GM08714 (cell line): ENCODE data around the gene DNAH17.

Experiments used
- H3K4me3 ChIP-seq: fragments of 200-500 bp; sonication (Bioruptor generic); 2 replicates; pipeline ENCODE4 v1.5.1; 2014; ENCODE audit warnings: mild to moderate bottlenecking, low read length, inconsistent platforms
- ZNF274 ChIP-seq: IDR thresholded peaks from 2 replicates; pipeline ENCODE4 v1.6.1; 2012; ENCODE audit warnings: mild to moderate bottlenecking, low read depth, low read length

DNAH17 gene, protein sequence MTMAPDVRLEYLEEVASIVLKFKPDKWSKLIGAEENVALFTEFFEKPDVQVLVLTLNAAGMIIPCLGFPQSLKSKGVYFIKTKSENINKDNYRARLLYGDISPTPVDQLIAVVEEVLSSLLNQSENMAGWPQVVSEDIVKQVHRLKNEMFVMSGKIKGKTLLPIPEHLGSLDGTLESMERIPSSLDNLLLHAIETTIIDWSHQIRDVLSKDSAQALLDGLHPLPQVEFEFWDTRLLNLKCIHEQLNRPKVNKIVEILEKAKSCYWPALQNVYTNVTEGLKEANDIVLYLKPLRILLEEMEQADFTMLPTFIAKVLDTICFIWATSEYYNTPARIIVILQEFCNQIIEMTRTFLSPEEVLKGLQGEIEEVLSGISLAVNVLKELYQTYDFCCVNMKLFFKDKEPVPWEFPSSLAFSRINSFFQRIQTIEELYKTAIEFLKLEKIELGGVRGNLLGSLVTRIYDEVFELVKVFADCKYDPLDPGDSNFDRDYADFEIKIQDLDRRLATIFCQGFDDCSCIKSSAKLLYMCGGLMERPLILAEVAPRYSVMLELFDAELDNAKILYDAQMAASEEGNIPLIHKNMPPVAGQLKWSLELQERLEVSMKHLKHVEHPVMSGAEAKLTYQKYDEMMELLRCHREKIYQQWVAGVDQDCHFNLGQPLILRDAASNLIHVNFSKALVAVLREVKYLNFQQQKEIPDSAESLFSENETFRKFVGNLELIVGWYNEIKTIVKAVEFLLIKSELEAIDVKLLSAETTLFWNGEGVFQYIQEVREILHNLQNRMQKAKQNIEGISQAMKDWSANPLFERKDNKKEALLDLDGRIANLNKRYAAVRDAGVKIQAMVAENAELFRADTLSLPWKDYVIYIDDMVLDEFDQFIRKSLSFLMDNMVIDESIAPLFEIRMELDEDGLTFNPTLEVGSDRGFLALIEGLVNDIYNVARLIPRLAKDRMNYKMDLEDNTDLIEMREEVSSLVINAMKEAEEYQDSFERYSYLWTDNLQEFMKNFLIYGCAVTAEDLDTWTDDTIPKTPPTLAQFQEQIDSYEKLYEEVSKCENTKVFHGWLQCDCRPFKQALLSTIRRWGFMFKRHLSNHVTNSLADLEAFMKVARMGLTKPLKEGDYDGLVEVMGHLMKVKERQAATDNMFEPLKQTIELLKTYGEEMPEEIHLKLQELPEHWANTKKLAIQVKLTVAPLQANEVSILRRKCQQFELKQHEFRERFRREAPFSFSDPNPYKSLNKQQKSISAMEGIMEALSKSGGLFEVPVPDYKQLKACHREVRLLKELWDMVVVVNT (N-terminal part only)

DNA sequence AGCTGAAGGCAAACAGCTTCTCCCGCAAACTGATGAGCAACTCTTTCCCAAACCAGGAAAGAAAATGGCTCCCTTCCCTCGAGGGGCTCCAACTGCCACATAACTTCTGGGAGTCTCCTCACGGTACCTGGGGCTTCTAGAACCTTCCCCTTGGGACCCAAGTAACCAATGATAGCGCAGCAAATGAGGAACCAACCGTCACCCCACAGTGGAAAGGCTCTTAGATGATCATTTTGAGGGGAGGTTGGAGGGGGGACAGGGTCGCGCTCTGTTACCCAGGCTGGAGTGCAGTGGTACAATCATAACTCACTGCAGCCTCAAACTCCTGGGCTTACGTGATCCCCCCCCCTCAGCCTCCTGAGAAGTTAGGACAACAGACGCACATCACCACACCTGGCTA, at the start of gene DNAH17:
Gene DNAH17, minus strand, starts transcription at position 101 of the 400 bp plus-strand sequence. CDS start 2,339 bp downstream, outside the sequence.
- no peak within 1 kb of the TSS for H3K4me3 ChIP-seq
- no peak for TF ChIP-seq ZNF274

DNA sequence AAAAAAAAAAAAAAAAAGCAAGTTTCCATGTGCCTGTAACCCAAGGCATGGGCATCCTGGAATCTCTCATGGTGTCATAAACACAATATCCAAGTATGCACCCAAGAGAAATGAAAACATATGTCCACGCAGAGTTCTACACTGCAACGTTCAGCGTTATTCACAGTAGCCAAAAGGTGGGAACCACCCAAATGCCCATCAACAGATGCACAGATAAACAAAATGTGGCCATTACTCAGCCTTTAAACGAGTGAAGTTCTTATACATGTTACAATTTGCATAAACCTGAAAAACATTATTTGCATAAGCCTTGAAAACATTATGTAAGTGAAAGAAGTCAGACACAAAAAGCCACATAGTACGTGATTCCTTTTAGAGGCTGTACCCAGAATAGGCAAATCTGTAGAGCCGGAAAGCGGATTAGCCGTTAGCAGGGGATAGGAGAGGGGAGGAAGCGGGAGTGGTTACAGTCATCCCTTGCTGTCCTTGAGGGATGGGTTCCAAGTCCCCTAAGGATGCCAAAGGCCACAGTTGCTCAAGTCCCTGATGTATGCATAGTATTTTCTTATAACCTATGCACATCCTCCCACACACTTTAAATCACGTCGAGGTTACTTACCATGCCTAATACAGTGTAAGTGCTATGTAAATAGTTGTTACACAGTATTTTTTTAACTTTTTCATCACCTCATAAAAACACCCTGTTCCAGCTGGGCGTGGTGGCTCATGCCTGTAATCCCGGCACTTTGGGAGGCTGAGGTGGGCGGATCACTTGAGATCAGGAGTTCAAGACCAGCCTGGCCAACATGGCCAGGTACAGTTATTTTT, 47.3 kb upstream of the DNAH17 start:
- TF ChIP-seq ZNF274, result no peak

DNA sequence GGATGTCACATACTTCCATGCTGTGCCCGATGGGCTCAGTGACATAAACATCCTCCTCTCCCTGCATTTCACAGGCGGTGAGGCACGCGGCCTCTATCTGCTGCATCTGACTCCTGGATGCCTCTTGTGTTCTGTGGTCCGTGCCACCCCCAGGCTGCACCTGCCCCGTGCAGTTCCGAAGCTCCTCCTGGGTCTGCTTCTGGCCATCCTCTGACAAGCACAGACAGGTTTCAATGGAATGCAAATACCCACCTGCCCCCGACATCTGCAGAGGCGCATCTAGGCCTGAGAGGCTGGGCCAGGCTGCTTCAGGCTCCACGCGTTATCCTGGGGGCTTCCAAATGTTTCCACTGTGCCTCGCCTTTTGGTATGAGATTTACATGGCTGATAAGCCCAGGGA, 46.3 kb upstream of the DNAH17 start:
- H3K4me3 ChIP-seq, result no peak overlapping the region
- TF ChIP-seq ZNF274, result no peak

More for the DNA sequence above, 47.3 kb upstream of the DNAH17 start:
- H3K4me3 ChIP-seq, result no peak overlapping the region

DNA sequence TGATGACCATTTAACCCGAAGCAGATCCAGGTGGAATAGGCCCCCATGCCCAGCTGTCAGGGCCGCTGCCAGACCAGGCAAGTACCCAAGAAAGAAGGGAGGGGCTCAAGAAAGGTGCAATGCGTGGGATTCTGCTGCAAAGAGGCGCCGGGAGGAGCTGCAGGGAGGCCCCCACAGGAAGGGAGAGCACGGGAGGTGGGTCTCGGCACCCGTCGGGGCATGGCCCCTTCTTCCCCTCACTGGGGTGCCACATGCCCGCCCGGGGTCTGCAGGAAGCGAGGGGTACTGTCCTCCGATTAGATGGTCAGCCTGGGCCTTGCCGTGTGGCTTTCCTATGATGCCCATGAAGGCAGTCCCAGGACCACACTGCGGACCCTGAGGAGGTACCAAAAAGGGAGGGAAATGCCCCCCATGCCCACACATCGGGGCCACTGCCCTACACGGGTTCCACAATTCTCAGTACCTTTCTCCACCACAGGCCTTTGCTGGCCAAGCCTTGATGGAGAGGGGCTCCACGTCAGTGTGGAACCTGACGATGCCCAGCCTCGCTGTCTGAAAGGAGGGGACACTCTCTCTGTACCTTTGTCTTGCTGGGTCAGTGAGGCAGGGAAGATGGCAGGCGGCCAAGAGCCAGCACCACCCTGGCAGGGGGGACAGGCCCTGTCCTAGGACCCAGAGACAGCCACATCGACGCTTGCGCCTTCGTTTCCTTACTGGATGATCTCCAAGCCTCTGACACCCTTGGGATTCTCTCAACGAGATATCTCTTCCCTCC, 45.5 kb upstream of the DNAH17 start:
- TF ChIP-seq ZNF274, result no peak

DNA sequence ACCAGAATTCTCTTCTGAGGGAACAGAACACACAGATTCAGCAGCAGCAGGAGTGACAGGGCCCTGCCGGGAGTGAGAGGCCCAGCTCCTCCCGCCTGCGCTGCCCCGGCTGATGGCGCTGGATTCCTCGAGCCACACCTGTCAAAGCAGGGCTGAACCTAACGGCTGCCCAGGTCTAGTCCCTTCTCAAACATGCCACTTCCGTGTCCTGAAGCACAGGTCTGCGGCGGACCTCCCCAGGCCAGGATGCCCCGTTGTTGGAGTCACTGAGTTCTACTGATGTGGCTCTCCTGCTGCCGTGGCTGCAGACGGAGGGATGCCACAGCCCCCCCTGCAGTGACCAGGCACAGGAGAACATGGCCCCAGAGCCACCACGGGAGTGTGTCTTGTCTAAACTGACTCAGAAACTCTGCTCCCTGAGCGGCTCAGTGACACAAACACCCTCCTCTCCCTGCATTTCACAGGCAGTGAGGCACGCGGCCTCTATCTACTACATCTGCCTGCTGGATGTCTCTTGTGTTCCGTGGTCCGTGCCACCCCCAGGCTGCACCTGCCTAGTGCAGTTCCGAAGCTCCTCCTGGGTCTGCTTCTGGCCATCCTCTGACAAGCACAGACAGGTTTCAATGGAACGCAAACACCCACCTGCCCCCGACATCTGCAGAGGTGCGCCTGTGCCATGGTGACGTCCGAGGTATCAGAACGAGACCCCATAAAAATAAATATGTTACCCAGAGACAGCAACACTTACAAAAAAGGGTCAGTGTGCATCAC, 44.7 kb upstream of the DNAH17 start:
- H3K4me3 ChIP-seq, result no peak overlapping the region
- no peak for TF ChIP-seq ZNF274

More for the DNA sequence above, 45.5 kb upstream of the DNAH17 start:
- no peak overlapping the region for H3K4me3 ChIP-seq

DNA sequence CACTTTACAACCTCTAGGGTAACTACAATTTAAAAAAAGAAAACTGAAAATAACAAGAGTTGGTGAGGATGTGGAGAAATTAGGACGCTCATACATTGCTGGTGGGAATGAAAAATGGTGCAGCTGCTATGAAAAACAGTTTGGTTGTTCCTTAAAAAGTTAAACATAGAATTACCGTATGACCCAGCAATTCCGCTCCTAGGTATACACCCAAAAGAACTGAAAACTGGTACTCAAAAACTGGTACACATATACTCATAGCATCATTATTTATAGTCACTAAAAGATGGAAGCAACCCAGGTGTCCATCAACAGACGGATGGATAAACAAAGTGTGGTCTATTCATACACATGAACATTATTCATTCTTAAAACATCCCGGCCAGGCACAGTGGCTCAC, 42.9 kb upstream of the DNAH17 start:
- no peak for TF ChIP-seq ZNF274

DNA sequence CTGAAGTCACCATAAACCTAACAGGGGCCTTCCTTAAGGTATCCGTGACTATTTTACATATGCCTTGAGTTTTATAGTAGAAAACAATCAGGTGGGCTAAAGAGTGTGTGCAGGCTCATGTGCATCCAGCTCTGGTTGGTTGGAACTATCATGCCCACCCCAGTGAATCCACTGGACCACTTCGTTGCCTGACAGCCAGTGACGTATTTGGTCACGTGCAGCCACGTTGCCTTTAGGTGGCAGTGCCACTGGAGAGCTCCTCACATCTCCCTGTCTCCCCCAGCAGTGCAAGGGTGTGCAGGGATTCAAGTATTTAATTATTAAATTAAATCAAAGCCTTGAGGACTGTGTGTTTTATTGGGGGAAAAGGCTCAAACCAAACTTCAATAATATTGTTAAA, 42.1 kb upstream of the DNAH17 start:
- TF ChIP-seq ZNF274, result no peak
- H3K4me3 ChIP-seq, result no peak overlapping the region

More for the DNA sequence above, 42.9 kb upstream of the DNAH17 start:
- H3K4me3 ChIP-seq, result no peak overlapping the region

DNA sequence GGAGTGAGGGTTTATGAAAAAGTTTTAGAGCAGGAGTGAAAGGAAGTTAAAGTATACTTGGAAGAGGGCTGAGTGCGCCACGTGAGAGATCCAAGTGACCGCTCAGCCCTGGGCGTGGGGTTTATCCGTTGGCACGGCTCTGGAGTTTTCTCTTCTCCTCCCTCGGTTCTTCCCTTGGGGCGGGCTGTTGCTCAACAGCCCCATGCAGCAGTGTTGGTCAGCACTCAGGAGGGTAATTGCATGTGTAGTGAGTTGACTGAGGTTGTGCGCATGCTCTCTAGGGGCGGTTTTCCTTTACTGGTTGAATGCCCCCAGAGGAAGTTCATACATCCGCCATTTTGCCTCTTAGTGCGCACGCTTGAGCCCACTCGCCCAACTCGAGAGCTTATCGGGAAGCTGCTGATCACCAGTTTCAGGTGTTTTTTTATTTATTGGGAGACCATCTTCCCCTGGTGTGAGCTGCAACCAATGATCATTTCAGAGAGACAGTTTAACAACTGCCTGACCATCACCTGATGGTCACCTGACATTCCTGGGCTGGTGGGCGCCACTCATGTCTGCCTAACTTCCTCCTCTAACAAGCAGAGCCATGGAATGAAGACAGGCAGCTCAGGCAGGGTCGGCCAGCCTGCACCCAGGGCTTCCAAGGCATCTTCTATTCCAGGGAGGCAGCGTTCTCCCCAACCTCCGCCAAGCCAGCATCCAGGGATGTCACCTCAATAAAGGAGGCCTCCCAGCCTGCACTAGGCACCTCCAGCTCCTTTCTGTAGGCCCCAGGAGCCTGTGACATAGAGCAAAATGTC, 41.3 kb upstream of the DNAH17 start:
- no peak overlapping the region for H3K4me3 ChIP-seq
- no peak for TF ChIP-seq ZNF274

DNA sequence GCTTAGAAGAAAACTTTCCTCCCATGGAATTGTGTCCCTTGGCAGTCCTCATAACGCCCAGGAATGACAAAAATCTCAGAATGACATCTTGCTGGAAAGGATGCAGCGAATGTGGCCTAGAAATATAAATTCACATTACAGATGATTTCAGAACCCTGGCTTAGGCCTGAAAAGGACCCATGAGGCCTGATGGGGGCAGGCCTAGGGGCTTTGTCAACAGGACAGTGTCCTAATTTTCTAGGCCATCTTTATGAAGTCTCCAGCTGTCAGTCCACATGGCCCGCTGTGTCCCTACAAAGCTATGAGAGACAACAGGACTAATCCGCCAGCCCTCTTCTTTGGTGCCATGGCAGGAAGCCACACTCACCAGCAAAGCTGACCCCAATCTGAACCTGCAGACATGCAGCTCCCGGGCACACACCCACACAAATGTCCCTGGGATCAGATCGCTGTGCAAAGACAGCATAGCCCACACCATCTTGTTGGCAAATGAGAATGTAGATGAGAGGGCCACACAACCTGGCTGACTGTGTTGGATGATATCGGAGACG, 40.4 kb upstream of the DNAH17 start:
- TF ChIP-seq ZNF274, result no peak

DNA sequence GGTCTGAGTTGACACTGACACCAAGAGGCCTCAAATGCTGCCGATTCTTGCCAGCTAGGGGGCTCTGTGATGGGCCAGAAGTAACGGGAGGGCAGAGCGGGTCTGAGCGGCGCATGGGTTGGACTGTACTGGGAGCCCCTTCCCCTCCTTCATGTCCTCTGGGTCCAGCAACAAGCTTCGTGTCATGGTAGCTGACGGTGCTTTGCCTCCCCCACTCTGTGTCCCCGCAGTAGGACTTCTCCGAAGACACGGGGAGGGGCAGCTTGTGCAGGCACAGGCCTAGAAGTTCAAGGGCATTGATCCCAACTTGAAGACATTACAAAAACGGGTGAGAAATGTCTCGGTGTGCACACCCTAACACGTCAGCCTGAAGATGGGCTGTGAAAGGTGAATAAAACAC, 39.8 kb upstream of the DNAH17 start:
- no peak overlapping the region for H3K4me3 ChIP-seq

More for the DNA sequence above, 40.4 kb upstream of the DNAH17 start:
- H3K4me3 ChIP-seq, result no peak overlapping the region

DNA sequence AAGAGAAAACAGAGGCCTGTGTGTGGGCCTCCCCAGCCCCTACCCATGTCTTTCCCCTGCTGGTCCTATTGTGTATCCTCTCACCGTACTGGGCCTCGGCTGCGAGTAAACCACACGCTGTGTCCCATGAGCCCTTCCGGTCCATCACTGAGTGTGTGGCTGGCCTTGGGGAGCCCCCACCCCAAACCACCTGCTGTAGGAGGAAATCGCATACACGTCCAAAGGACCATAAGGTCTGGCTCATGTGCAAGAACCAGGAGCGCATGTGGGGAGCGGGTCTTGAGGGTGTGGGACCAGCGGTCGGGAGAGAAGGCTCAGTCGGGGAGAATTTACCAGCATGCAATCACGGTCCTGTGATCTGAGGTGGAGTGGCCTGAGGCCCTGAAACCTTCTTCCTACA, 38.4 kb upstream of the DNAH17 start:
- no peak for TF ChIP-seq ZNF274
- H3K4me3 ChIP-seq, result no peak overlapping the region

More for the DNA sequence above, 39.8 kb upstream of the DNAH17 start:
- no peak for TF ChIP-seq ZNF274
